Epithelial cell of esophagus (primary cell): ENCODE results near the gene CD7.

Experiments used
- DNase-seq: peaks from one replicate; pipeline ENCODE4 v3.0.0; 2010; ENCODE audit warnings: low read depth
- H3K4me3 ChIP-seq: 2 replicates; pipeline ENCODE4 v1.5.1; 2011; ENCODE audit warnings: mild to moderate bottlenecking, low read length, control low read depth
- CTCF ChIP-seq: IDR thresholded peaks from 2 replicates; pipeline ENCODE4 v1.5.1; 2011; ENCODE audit warnings: low read depth, mild to moderate bottlenecking, low read length, control low read depth, inconsistent platforms; ENCODE audit not compliant: insufficient read depth; ENCODE audit errors: missing control alignments

Gene CD7

GRCh38 chr17:82309656-82310570 lies 7.5 kb downstream of the CD7 start:
- no peak for DNase-seq
- no peak for TF ChIP-seq CTCF
- no peak overlapping the region for H3K4me3 ChIP-seq

DNA sequence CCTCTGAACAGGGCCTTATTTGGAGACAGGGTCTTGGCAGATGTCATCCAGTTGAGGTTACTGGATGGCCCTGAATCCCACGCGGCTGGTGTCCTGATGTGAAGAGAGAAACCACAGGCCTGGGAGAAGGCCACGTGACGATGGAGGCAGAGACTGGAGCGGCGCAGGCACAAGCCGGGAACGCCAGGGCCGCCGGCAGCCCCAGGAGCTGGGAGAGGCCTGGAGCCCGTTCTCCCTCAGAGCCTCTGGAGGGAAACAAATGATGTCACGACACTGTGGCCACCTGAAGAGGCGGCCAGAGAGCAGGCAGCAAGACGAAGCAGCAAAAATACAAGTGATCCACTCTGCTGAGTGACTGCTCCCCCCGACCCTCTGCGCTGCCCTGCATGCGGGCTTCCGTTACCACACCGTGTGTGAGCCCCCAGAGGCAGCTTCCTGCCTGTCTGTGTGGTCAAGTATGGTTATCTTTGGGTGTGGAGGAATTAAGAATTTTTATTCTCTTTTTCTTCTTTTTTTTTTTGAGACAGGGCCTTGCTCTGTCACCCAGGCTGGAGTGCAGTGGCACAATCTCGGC lies 11.6 kb downstream of the CD7 start:
- no peak for TF ChIP-seq CTCF
- DNase-seq, result no peak
- no peak overlapping the region for H3K4me3 ChIP-seq

- no peak for DNase-seq
- no peak overlapping the region for H3K4me3 ChIP-seq
- no peak for TF ChIP-seq CTCF
Measured at GRCh38 chr17:82304826-82305726, 12.3 kb downstream of the CD7 start.

GRCh38 chr17:82303944-82304808 lies 13.2 kb downstream of the CD7 start:
- no peak for DNase-seq
- no peak for TF ChIP-seq CTCF
- H3K4me3 ChIP-seq, result no peak overlapping the region

DNA sequence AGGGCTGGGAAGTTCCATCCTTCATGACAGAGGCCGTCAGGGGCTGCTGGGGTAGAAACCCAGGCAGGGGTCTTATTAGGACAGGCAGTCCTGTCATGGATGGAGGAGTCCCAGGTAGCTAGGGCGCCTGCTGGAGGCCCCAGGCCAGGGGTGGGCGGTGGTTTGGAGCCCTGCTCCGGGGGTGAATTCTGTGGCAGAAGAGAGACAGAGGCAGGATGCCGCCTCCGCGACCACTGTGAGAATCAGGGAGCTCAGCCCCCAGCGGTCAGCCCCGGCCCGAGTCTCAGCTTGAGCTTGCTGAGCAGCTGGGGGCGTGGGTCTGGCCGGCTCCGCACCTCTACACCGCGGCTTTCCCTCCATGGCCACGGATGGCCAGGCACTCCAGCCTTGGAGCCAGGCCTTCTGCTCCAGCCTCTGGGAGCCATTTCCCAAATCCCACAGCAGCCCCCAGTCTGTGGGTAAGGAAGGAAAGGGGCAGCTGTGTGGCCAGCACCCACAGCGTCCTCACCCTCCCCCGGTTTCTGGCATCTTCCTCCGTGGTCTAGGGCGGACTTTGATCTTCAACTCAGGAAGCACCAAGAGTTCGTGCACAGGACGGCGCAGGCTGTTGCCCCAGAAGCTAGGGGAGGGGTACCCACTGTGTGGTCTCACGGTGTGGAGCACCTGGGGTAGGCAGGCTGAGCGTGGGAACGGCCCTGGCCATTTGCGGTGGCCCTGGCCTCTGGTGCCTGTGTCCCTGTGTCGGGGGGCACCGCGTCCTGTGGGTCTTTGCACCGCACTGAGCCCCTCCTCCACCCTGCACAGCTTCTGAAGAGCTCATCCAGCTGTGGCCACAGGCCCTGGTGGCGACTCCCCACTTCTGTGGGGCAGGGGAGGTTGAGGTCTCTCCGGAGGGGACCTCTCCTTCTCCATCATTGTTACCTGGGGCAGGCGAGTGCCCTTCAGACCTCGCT lies 14.1 kb downstream of the CD7 start:
- H3K4me3 ChIP-seq, result no peak overlapping the region
- TF ChIP-seq CTCF, result no peak
- DNase-seq, result no peak
